ENCODE measurements around the gene GTF2F1.

- TF ChIP-seq CTCF (IDR thresholded peaks at IDR 0.05) (no peak), POLR2A (IDR thresholded peaks at IDR 0.05) (no peak)
These were observed 13.2 kb downstream of the GTF2F1 start for GRCh38 chr19:6379744-6380143.

Data from gastroesophageal sphincter (tissue), 3 donors.